Activated CD8-positive, alpha-beta memory T cell treated with anti-CD3 and anti-CD28 coated beads, Interleukin-2, amount 50 U/mL, for 4 hours (primary cell): ENCODE results near the gene PTGIR.

Source experiments
- DNase-seq: peaks from one replicate; pipeline ENCODE4 v3.0.0-alpha.2; 2020

PTGIR gene

GRCh38 chr19:46598372-46598917 is 26.4 kb downstream of the PTGIR start:
- DNase-seq = no peak

GRCh38 chr19:46596008-46596407 is 28.9 kb downstream of the PTGIR start:
- no peak for DNase-seq

GRCh38 chr19:46591870-46592269 is 33.0 kb downstream of the PTGIR start:
- no peak for DNase-seq

GRCh38 chr19:46591254-46591653 is 33.6 kb downstream of the PTGIR start:
- DNase-seq = no peak

- DNase-seq = no peak
Measured at GRCh38 chr19:46587861-46588260, 37.0 kb downstream of the PTGIR start.

- DNase-seq = no peak
Measured at GRCh38 chr19:46586294-46586693, 38.6 kb downstream of the PTGIR start.

GRCh38 chr19:46585539-46585938 is 39.4 kb downstream of the PTGIR start:
- no peak for DNase-seq

- no peak for DNase-seq
Measured at GRCh38 chr19:46580247-46580646, 44.6 kb downstream of the PTGIR start.

DNA sequence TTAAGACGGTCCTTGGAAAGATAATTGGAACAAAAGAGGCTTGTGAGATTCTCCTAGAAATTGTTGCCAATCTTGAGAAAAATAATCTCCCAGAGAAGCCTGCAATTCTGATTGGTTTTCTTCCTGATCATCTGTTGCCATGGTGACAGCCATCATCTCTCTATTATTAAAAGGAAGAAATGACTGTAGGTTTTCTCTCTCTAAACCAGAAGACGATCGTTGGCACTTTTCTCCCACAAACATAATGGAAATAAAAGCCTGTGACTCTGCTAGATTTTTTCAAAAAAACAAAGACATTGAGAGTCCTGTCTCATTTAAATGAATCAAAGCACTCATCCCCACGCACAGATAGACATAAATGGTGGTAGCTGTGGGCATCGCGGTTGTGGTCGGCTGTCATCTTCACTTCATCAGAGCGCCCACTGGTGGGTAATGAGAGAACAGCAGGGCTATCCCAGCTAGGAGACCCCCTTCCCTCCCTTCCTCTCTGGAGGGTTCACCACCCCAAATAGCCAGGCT is 45.5 kb downstream of the PTGIR start:
- DNase-seq = peak; percentile 54

GRCh38 chr19:46578450-46578849 is 46.4 kb downstream of the PTGIR start:
- no peak for DNase-seq

GRCh38 chr19:46574533-46574932 is 50.4 kb downstream of the PTGIR start:
- DNase-seq = peak; percentile 21

GRCh38 chr19:46573679-46574498 is 51.0 kb downstream of the PTGIR start:
- no peak for DNase-seq

DNA sequence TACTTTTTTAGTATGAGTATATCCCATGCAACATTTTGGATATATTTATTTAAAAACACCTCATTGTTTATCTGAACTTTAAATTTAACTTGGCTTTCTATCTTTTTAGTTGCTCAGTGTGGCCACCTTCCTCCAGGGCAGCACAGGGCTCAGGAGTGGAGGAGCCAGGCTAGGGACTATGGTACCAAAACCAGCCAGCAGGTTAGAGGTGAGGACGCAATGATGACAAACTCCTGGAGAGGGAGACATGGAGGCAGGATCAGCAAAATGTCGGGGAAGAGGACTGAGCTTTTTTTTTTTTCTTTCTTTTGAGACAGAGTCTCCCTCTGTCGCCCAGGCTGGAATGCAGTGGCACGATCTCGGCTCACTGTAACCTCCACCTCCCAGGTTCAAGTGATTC is 53.4 kb downstream of the PTGIR start:
- no peak for DNase-seq
